Measurements from ENCODE around the gene SRA1. TPM values are rescaled to one million over a fixed set of nuclear protein-coding genes. Genes with fewer than 3 reads are reported as not detected.

The SRA1 gene
- total RNA-seq, 1 donor from 2014 or later, result 34.6 TPM

GRCh38 chr5:140563596-140563995 is 6.3 kb upstream of the SRA1 start:
- TF ChIP-seq CTCF (IDR thresholded peaks at IDR 0.05; ENCODE audit: unreplicated experiment), result no peak
- Mint-ChIP-seq H3K4me3 (ENCODE audit: low read depth) (peak overlapping the region; percentile 98), H3K36me3 (ENCODE audit: insufficient read depth) (peaks cover 8% of the 10 kb centered on the region), H3K9me3 (ENCODE audit: low read depth) (no peaks in the 10 kb centered on the region), H3K27me3 (no peaks in the 10 kb centered on the region), H3K4me1 (ENCODE audit: low read depth) (peaks cover 21% of the 10 kb centered on the region), H3K27ac (peak overlapping the region; percentile 94)
- DNase-seq (ENCODE audit: low spot score, unreplicated experiment), result no peak

- Mint-ChIP-seq H3K9me3 (ENCODE audit: low read depth) (no peaks in the 10 kb centered on the region), H3K4me1 (ENCODE audit: low read depth) (peaks cover 25% of the 10 kb centered on the region), H3K4me3 (ENCODE audit: low read depth) (peak overlapping the region; percentile 98), H3K27ac (no peak overlapping the region), H3K36me3 (ENCODE audit: insufficient read depth) (peaks cover 6% of the 10 kb centered on the region), H3K27me3 (no peaks in the 10 kb centered on the region)
- no peak for TF ChIP-seq CTCF (IDR thresholded peaks at IDR 0.05; ENCODE audit: unreplicated experiment)
- DNase-seq (ENCODE audit: low spot score, unreplicated experiment), result no peak
These were observed 4.7 kb upstream of the SRA1 start for GRCh38 chr5:140561753-140562523.

- Mint-ChIP-seq H3K27ac (no peak overlapping the region), H3K4me1 (ENCODE audit: low read depth) (peaks cover 30% of the 10 kb centered on the region), H3K36me3 (ENCODE audit: insufficient read depth) (peaks cover 2% of the 10 kb centered on the region), H3K9me3 (ENCODE audit: low read depth) (no peaks in the 10 kb centered on the region), H3K4me3 (ENCODE audit: low read depth) (no peak overlapping the region), H3K27me3 (no peaks in the 10 kb centered on the region)
- TF ChIP-seq CTCF (IDR thresholded peaks at IDR 0.05; ENCODE audit: unreplicated experiment), result no peak
- DNase-seq (ENCODE audit: low spot score, unreplicated experiment), result no peak
These were observed 3.0 kb upstream of the SRA1 start for GRCh38 chr5:140560227-140560626.

- peak overlapping the region; percentile 98 for H3K27ac Mint-ChIP-seq
- no peaks in the 10 kb centered on the region for H3K9me3 Mint-ChIP-seq (ENCODE audit: low read depth)
- DNase-seq (ENCODE audit: low spot score, unreplicated experiment), result no peak
- H3K4me3 Mint-ChIP-seq (ENCODE audit: low read depth), result no peak overlapping the region
- no peak for TF ChIP-seq CTCF (IDR thresholded peaks at IDR 0.05; ENCODE audit: unreplicated experiment)
- H3K4me1 Mint-ChIP-seq (ENCODE audit: low read depth), result peaks cover 24% of the 10 kb centered on the region
- peaks cover 2% of the 10 kb centered on the region for H3K36me3 Mint-ChIP-seq (ENCODE audit: insufficient read depth)
- H3K27me3 Mint-ChIP-seq, result no peaks in the 10 kb centered on the region
These were observed 1.3 kb upstream of the SRA1 start for GRCh38 chr5:140558542-140558941.

GRCh38 chr5:140557965-140558364 is 692 bp upstream of the SRA1 start:
- peak overlapping the region; percentile 92 for H3K4me3 Mint-ChIP-seq (ENCODE audit: low read depth)
- DNase-seq (ENCODE audit: low spot score, unreplicated experiment), result no peak
- peaks cover 22% of the 10 kb centered on the region for H3K4me1 Mint-ChIP-seq (ENCODE audit: low read depth)
- TF ChIP-seq CTCF (IDR thresholded peaks at IDR 0.05; ENCODE audit: unreplicated experiment), result no peak
- peak overlapping the region; percentile 98 for H3K27ac Mint-ChIP-seq
- no peaks in the 10 kb centered on the region for H3K27me3 Mint-ChIP-seq
- H3K9me3 Mint-ChIP-seq (ENCODE audit: low read depth), result no peaks in the 10 kb centered on the region
- peaks cover 5% of the 10 kb centered on the region for H3K36me3 Mint-ChIP-seq (ENCODE audit: insufficient read depth)

All from progenitor cell of endocrine pancreas (in vitro differentiated cells).